ENCODE data around the gene SIPA1L2.
A peak's percentile ranks its signal among the peaks of the same experiment; 100 is the strongest.

SIPA1L2 gene

GRCh38 chr1:232641507-232641906 lies 11.6 kb upstream of the SIPA1L2 start:
- Histone ChIP-seq H3K4me1 (ENCODE audit: control insufficient read depth in 1 of 2, insufficient read depth in 1 of 2, low read depth in 1 of 2, low read length in 1 of 2) (no peaks in the 10 kb centered on the region), H3K36me3 (no peaks in the 10 kb centered on the region), H3K27ac (no peak overlapping the region), H3K9me3 (no peaks in the 10 kb centered on the region), H3K4me3 (ENCODE audit: low read depth in 1 of 2, low read length in 1 of 2) (no peak overlapping the region), H3K27me3 (no peaks in the 10 kb centered on the region)
- TF ChIP-seq, protein P1, sequence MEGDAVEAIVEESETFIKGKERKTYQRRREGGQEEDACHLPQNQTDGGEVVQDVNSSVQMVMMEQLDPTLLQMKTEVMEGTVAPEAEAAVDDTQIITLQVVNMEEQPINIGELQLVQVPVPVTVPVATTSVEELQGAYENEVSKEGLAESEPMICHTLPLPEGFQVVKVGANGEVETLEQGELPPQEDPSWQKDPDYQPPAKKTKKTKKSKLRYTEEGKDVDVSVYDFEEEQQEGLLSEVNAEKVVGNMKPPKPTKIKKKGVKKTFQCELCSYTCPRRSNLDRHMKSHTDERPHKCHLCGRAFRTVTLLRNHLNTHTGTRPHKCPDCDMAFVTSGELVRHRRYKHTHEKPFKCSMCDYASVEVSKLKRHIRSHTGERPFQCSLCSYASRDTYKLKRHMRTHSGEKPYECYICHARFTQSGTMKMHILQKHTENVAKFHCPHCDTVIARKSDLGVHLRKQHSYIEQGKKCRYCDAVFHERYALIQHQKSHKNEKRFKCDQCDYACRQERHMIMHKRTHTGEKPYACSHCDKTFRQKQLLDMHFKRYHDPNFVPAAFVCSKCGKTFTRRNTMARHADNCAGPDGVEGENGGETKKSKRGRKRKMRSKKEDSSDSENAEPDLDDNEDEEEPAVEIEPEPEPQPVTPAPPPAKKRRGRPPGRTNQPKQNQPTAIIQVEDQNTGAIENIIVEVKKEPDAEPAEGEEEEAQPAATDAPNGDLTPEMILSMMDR (IDR thresholded peaks at IDR 0.05), result no peak

- H3K27ac ChIP-seq, result no peak overlapping the region
- H3K36me3 ChIP-seq, result no peaks in the 10 kb centered on the region
- H3K27me3 ChIP-seq, result no peaks in the 10 kb centered on the region
- H3K4me1 ChIP-seq (ENCODE audit: control insufficient read depth in 1 of 2, insufficient read depth in 1 of 2, low read depth in 1 of 2, low read length in 1 of 2), result peaks cover 19 to 24% of the 10 kb centered on the region in 2 experiments
- H3K4me3 ChIP-seq (ENCODE audit: low read depth in 1 of 2, low read length in 1 of 2), result no peak overlapping the region
- H3K9me3 ChIP-seq, result no peaks in the 10 kb centered on the region
- TF ChIP-seq, protein P1 (IDR thresholded peaks at IDR 0.05), result no peak
These were observed 6.9 kb upstream of the SIPA1L2 start for GRCh38 chr1:232636799-232637198.

GRCh38 chr1:232635778-232636356 lies 5.9 kb upstream of the SIPA1L2 start:
- Histone ChIP-seq H3K36me3 (no peaks in the 10 kb centered on the region), H3K27me3 (no peaks in the 10 kb centered on the region), H3K4me1 (ENCODE audit: control insufficient read depth in 1 of 2, insufficient read depth in 1 of 2, low read depth in 1 of 2, low read length in 1 of 2) (peaks cover 25 to 28% of the 10 kb centered on the region in 2 experiments), H3K9me3 (no peaks in the 10 kb centered on the region), H3K4me3 (ENCODE audit: low read depth in 1 of 2, low read length in 1 of 2) (no peak overlapping the region), H3K27ac (no peak overlapping the region)
- TF ChIP-seq, protein P1 (IDR thresholded peaks at IDR 0.05), result peak; percentile 76

GRCh38 chr1:232635279-232635678 lies 5.3 kb upstream of the SIPA1L2 start:
- Histone ChIP-seq H3K9me3 (no peaks in the 10 kb centered on the region), H3K4me3 (ENCODE audit: low read depth in 1 of 2, low read length in 1 of 2) (no peak overlapping the region), H3K4me1 (ENCODE audit: control insufficient read depth in 1 of 2, insufficient read depth in 1 of 2, low read depth in 1 of 2, low read length in 1 of 2) (peaks cover 29 to 33% of the 10 kb centered on the region in 2 experiments), H3K27me3 (no peaks in the 10 kb centered on the region), H3K27ac (no peak overlapping the region), H3K36me3 (no peaks in the 10 kb centered on the region)
- TF ChIP-seq, protein P1 (IDR thresholded peaks at IDR 0.05), result no peak

- peak overlapping the region; percentile 65 for H3K27ac ChIP-seq
- TF ChIP-seq, protein P1 (IDR thresholded peaks at IDR 0.05), result no peak
- H3K27me3 ChIP-seq, result peaks cover 5% of the 10 kb centered on the region
- no peaks in the 10 kb centered on the region for H3K36me3 ChIP-seq
- no peaks in the 10 kb centered on the region for H3K9me3 ChIP-seq
- H3K4me1 ChIP-seq (ENCODE audit: control insufficient read depth in 1 of 2, insufficient read depth in 1 of 2, low read depth in 1 of 2, low read length in 1 of 2), result peaks cover 32 to 36% of the 10 kb centered on the region in 2 experiments
- H3K4me3 ChIP-seq (ENCODE audit: low read depth in 1 of 2, low read length in 1 of 2), result no peak overlapping the region
These were observed 4.2 kb upstream of the SIPA1L2 start for GRCh38 chr1:232634096-232634495.

- TF ChIP-seq, protein P1 (IDR thresholded peaks at IDR 0.05), result no peak
- peak overlapping the region; percentile 76 for H3K27ac ChIP-seq
- no peaks in the 10 kb centered on the region for H3K36me3 ChIP-seq
These were observed 912 bp upstream of the SIPA1L2 start for GRCh38 chr1:232630894-232631195.

More at GRCh38 chr1:232630894-232631195, 912 bp upstream of the SIPA1L2 start:
- H3K4me1 ChIP-seq (ENCODE audit: control insufficient read depth in 1 of 2, insufficient read depth in 1 of 2, low read depth in 1 of 2, low read length in 1 of 2), result peaks cover 56 to 57% of the 10 kb centered on the region in 2 experiments
- H3K4me3 ChIP-seq (ENCODE audit: low read depth in 1 of 2, low read length in 1 of 2), result peak overlapping the region; percentile 77 to 97
- no peaks in the 10 kb centered on the region for H3K9me3 ChIP-seq
- H3K27me3 ChIP-seq, result peaks cover 18% of the 10 kb centered on the region
